H1 (cell line): ENCODE measurements around the gene GALP. TPM values are rescaled to one million over a fixed set of nuclear protein-coding genes. Genes with fewer than 3 reads are reported as not detected.

ENCODE experiments used
- ASH2L ChIP-seq: fragments of 200-600, 300-600 bp; sonication (generic); IDR thresholded peaks from one replicate; pipeline ENCODE4 v1.7.1; 2017; ENCODE audit warnings: low read length
- BCL11A ChIP-seq, 2 experiments: IDR thresholded peaks; one replicate each; pipeline ENCODE4 v1.6.1; 2011; ENCODE audit warnings: low read depth in 2 of 2, low read length in 2 of 2, mild to moderate bottlenecking in 2 of 2
- CHD1 ChIP-seq: IDR thresholded peaks from 2 replicates; pipeline ENCODE4 v1.6.1; 2012; ENCODE audit warnings: low read depth, low read length, improper control_type of control experiment
- CHD2 ChIP-seq: IDR thresholded peaks from 2 replicates; pipeline ENCODE4 v1.6.1; 2012; ENCODE audit warnings: low read length, improper control_type of control experiment
- CREB1 ChIP-seq: IDR thresholded peaks from 2 replicates; pipeline ENCODE4 v1.6.1; 2012; ENCODE audit warnings: inconsistent platforms
- EGR1 ChIP-seq: IDR thresholded peaks from 2 replicates; pipeline ENCODE4 v1.6.1; 2011; ENCODE audit warnings: low read depth, low read length, borderline replicate concordance
- HDAC2 ChIP-seq, 2 experiments: fragments of 300-600 bp in 1 of 2; sonication (generic) in 1 of 2; IDR thresholded peaks; 2 replicates each; pipeline ENCODE4 v1.6.1; 2011 to 2012; ENCODE audit warnings: low read depth in 2 of 2, low read length in 2 of 2, mild to moderate bottlenecking in 2 of 2, moderate library complexity in 2 of 2, borderline replicate concordance in 1 of 2, inconsistent platforms in 1 of 2
- HDAC6 ChIP-seq: IDR thresholded peaks from one replicate; pipeline ENCODE4 v1.7.1; 2012; ENCODE audit warnings: low read depth, mild to moderate bottlenecking, inconsistent platforms, low read length, moderate library complexity
- KDM1A ChIP-seq: fragments of 200-600, 300-600 bp; sonication (generic); IDR thresholded peaks from 2 replicates; pipeline ENCODE4 v1.7.1; 2016; ENCODE audit warnings: mild to moderate bottlenecking, low read length, borderline replicate concordance
- KDM5A ChIP-seq: fragments of 200-600 bp; IDR thresholded peaks from 2 replicates; pipeline ENCODE4 v1.7.1; 2012; ENCODE audit warnings: mild to moderate bottlenecking, low read length, inconsistent platforms, mixed read lengths
- RAD21 ChIP-seq, 2 experiments: IDR thresholded peaks in 1 of 2; conservative IDR thresholded peaks in 1 of 2; 2 replicates each; pipeline ENCODE4 v1.6.1; 2011; ENCODE audit warnings: low read depth in 2 of 2, low read length in 2 of 2, improper control_type of control experiment in 1 of 2, inconsistent platforms in 1 of 2, mild to moderate bottlenecking in 1 of 2, moderate library complexity in 1 of 2
- TAF7 ChIP-seq: optimal IDR thresholded peaks from 2 replicates; pipeline ENCODE3; 2011; ENCODE audit warnings: low read depth, mild to moderate bottlenecking, inconsistent platforms, low read length, moderate library complexity, borderline replicate concordance
- TBP ChIP-seq: IDR thresholded peaks from 2 replicates; pipeline ENCODE4 v1.6.1; 2011; ENCODE audit warnings: low read depth, low read length, improper control_type of control experiment
- polyA plus RNA-seq, 7 experiments: library from polyadenylated mRNA; depleted of rRNA in 3 of 7; stranded (reverse) in 5 of 7; unstranded in 2 of 7; fragments of >200 nt in 5 of 7; fragments of 200-250 nt in 2 of 7; gene quantifications; 1 replicate in 5 of 7; 2 replicates in 1 of 7; 4 replicates in 1 of 7; pipeline versions ENCODE4 v1.2.1 to v1.2.3, GENCODE V29; 2011 to 2013; ENCODE audit warnings: missing spikeins in 2 of 7, mixed read lengths in 2 of 7
- total RNA-seq: library from RNA; stranded (reverse); fragmentation: NEBNext Ultra II Directional; extraction: Animal tissue kit (Norgen Biotek cat#: 25700); gene quantifications from 2 replicates; pipeline ENCODE4 v1.2.1, GENCODE V29; 2021
- TF ChIP-seq, protein P1 (sequence below): IDR thresholded peaks from 2 replicates; pipeline ENCODE4 v1.6.1; 2012; ENCODE audit warnings: inconsistent platforms

Gene GALP
- total and polyA plus RNA-seq, 2 of the 8 experiments (the other 6 are each of a cell fraction or from before 2014, with no cell fraction given) = 0.14 TPM; not detected in 1

- TF ChIP-seq TAF7 (no peak), KDM5A (no peak), HDAC2 (IDR thresholded peaks at IDR 0.05; ENCODE audit: borderline replicate concordance in 1 of 2, low read depth in 2 of 2, low read length in 2 of 2) (no peak), TBP (peak; percentile 21; the same call in 1 of the 2 replicates), HDAC6 (no peak), RAD21 (IDR thresholded peaks at IDR 0.05 in 1 of 2, conservative IDR thresholded peaks at IDR 0.05 in 1 of 2; ENCODE audit: low read depth in 2 of 2, low read length in 2 of 2) (no peak), CHD2 (no peak), EGR1 (no peak), KDM1A (no peak), CREB1 (no peak), ASH2L (no peak), BCL11A (IDR thresholded peaks at IDR 0.05; ENCODE audit: low read depth in 2 of 2, low read length in 2 of 2) (no peak), CHD1 (no peak)
- TF ChIP-seq, protein P1, sequence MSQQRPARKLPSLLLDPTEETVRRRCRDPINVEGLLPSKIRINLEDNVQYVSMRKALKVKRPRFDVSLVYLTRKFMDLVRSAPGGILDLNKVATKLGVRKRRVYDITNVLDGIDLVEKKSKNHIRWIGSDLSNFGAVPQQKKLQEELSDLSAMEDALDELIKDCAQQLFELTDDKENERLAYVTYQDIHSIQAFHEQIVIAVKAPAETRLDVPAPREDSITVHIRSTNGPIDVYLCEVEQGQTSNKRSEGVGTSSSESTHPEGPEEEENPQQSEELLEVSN = peak; percentile 43
Measured at GRCh38 chr19:56217039-56217949, 41.5 kb downstream of the GALP start (continued).
